BJ (cell line): ENCODE measurements around the gene BCAS1. TPM values are rescaled to one million over a fixed set of nuclear protein-coding genes. Genes with fewer than 3 reads are reported as not detected.

Source experiments
- CTCF ChIA-PET: fragments of 350-600 bp; formaldehyde crosslinking; extraction: SDS; loops from one replicate; lab custom pipeline; 2021; ENCODE audit warnings: antibody characterized with exemption, inconsistent platforms; lab: Yijun Ruan, JAX
- POLR2A ChIA-PET: fragments of 300-600 bp; sonication (Branson Sonifier 250); formaldehyde crosslinking; extraction: SDS; loops from one replicate; lab custom pipeline; 2021; ENCODE audit warnings: antibody characterized with exemption; lab: Charles Lee
- DNase-seq: peaks from one replicate; pipeline ENCODE4 v3.0.0-alpha.2; 2011; ENCODE audit warnings: low read depth
- H3K27me3 ChIP-seq: 2 replicates; pipeline ENCODE4 v1.6.0; 2011; ENCODE audit warnings: low read length; ENCODE audit not compliant: control insufficient read depth, insufficient read depth
- H3K36me3 ChIP-seq: 2 replicates; pipeline ENCODE4 v1.5.1; 2011; ENCODE audit warnings: low read length; ENCODE audit not compliant: control insufficient read depth, insufficient read depth
- H3K4me3 ChIP-seq: 2 replicates; pipeline ENCODE4 v1.5.1; 2011; ENCODE audit warnings: low read depth, mild to moderate bottlenecking, control low read depth, low read length
- polyA plus RNA-seq: library from polyadenylated mRNA; depleted of rRNA; stranded (reverse); fragments of >200 nt; gene quantifications from 2 replicates; pipeline ENCODE4 v1.2.3, GENCODE V29; 2011
- TF ChIP-seq, protein P1 (sequence below): IDR thresholded peaks from 2 replicates; pipeline ENCODE4 v1.5.1; 2011; ENCODE audit warnings: low read depth, mild to moderate bottlenecking, control low read depth, inconsistent platforms, low read length, moderate library complexity; ENCODE audit not compliant: insufficient read depth

The BCAS1 gene
- polyA plus RNA-seq, 1 experiment, result not detected

DNA sequence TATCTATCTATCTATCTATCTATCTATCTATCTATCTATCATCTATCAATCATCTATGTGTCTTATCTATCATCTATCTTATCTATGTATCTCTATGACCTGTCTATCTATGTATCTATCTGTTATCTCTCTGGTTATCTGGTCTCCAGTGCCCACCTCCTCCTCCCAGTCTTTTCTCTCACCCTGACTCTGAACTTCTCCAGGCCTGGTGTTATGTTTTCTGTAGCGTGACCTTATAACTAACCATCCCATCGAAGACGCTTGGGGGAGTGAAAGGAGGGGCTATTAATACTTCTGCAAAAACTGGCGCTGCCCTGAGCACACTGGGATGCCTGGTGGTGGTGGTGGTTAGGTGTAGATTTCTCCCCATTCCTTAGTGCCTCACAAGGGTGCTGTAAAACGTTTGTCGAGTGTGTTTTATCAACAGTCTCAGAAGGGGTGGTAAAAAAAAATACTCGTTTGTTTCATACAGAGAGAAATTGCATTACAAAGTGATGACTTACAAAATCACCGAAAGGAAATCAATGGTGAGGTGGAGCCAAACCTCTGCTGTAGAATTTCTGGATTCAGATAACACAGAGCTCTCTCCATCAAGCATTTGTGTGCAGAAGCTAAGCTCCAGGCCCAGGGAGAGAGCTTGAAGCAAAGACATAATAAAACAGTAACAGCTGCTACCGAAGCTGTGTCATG, 156.2 kb downstream of the BCAS1 start:
- ChIA-PET CTCF (interaction anchor here (1.1 to 4.4 kb wide), 11 partner anchors 8 to 338 kb away, joined by 3 to 32 read pairs (median 8); no protein-coding TSS in a partner anchor), POLR2A (interaction anchor here (0.5 to 0.7 kb wide), 3 partner anchors 178 to 329 kb away, joined by 3 to 14 read pairs (median 5); no protein-coding TSS in a partner anchor)
- Histone ChIP-seq H3K27me3 (no peaks in the 10 kb centered on the region), H3K36me3 (no peaks in the 10 kb centered on the region), H3K4me3 (no peak overlapping the region)
- TF ChIP-seq, protein P1, sequence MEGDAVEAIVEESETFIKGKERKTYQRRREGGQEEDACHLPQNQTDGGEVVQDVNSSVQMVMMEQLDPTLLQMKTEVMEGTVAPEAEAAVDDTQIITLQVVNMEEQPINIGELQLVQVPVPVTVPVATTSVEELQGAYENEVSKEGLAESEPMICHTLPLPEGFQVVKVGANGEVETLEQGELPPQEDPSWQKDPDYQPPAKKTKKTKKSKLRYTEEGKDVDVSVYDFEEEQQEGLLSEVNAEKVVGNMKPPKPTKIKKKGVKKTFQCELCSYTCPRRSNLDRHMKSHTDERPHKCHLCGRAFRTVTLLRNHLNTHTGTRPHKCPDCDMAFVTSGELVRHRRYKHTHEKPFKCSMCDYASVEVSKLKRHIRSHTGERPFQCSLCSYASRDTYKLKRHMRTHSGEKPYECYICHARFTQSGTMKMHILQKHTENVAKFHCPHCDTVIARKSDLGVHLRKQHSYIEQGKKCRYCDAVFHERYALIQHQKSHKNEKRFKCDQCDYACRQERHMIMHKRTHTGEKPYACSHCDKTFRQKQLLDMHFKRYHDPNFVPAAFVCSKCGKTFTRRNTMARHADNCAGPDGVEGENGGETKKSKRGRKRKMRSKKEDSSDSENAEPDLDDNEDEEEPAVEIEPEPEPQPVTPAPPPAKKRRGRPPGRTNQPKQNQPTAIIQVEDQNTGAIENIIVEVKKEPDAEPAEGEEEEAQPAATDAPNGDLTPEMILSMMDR, result no peak
- no peak for DNase-seq

DNA sequence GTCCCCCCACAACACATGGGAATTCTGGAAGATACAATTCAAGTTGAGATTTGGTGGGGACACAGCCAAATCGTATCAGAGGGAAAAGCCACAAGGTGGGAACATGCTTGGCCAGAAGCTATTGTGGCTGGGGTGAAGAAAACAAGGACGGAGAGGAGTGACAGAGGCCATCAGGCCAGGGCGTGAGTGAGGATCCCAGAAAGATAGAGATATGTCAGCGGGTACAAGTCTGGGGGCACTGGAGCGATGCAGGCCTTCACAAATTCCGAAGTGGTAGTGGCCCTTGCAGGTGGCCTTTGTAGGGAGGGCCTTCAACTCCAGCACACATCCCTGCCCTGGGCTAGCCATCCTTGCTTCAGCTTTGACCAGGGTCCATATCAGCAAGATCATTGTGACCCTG, 159.1 kb downstream of the BCAS1 start:
- Histone ChIP-seq H3K4me3 (no peak overlapping the region), H3K27me3 (no peaks in the 10 kb centered on the region), H3K36me3 (no peaks in the 10 kb centered on the region)
- POLR2A ChIA-PET, result no interaction called here
- CTCF ChIA-PET, result interaction anchor here (0.6 to 1.1 kb wide), 4 partner anchors 25 to 332 kb away, joined by 3 to 5 read pairs (median 4); no protein-coding TSS in a partner anchor
- no peak for DNase-seq
- TF ChIP-seq, protein P1, result no peak

- TF ChIP-seq, protein P1, result no peak
- H3K4me3 ChIP-seq, result no peak overlapping the region
- no peaks in the 10 kb centered on the region for H3K36me3 ChIP-seq
- no peaks in the 10 kb centered on the region for H3K27me3 ChIP-seq
- DNase-seq, result no peak
- POLR2A ChIA-PET, result no interaction called here
- CTCF ChIA-PET, result no interaction called here
Observed at GRCh38 chr20:53910351-53911002, 159.9 kb downstream of the BCAS1 start.

DNA sequence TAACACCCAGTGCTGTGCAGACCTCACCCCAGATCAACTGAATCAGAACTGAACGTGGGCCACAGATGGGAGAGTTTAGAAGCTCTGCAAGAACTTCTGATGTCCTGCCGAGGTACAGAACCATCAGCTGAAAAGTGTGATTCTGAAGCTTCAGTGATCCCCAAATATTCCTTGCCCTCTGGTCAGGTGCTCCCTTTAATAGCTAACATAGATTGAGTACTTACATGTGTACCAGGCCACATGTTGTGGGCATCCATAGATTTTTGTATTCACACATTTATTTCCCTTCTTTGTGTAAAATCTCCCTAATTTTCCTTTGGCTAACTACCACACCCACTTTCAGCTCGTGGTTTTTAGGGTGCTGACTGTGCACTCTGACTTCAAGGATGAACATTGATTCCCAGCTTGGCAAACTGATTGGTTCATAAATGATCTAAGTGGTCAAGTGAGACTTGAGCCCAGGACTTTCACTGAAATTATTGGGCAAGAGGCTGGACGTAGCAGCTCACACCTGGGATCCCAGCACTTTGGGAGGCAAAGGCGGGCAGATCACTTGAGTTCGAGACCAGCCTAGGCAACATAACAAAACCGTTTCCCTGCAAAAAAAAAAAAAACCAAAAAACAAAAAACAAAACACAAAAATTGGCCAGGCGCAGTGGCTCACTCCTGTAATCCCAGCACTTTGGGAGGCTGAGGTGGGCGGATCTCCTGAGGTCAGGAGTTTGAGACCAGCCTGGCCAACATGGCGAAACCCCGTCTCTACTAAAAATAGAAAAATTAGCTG, 162.2 kb downstream of the BCAS1 start:
- Histone ChIP-seq H3K27me3 (no peaks in the 10 kb centered on the region), H3K36me3 (no peaks in the 10 kb centered on the region), H3K4me3 (no peak overlapping the region)
- POLR2A ChIA-PET, result no interaction called here
- no peak for DNase-seq
- CTCF ChIA-PET, result interaction anchor here (0.9 to 3.1 kb wide), 7 partner anchors 8 to 330 kb away, joined by 3 to 27 read pairs (median 4); no protein-coding TSS in a partner anchor
- TF ChIP-seq, protein P1, result no peak
